HG02943 (cell line): ENCODE measurements around the gene VSTM2L.
"Not testable (repeated sequence)": the region's sequence is repeated elsewhere in the genome, so short reads cannot be mapped to it uniquely, and the experiment has no call there.

Experiments
- ATAC-seq: cut with Tn5 transposase; IDR thresholded peaks from one replicate; pipeline ENCODE4 v1.9.1; 2021; ENCODE audit warnings: mild to moderate bottlenecking, low read depth, moderate library complexity; ENCODE audit not compliant: unreplicated experiment

VSTM2L gene

DNA sequence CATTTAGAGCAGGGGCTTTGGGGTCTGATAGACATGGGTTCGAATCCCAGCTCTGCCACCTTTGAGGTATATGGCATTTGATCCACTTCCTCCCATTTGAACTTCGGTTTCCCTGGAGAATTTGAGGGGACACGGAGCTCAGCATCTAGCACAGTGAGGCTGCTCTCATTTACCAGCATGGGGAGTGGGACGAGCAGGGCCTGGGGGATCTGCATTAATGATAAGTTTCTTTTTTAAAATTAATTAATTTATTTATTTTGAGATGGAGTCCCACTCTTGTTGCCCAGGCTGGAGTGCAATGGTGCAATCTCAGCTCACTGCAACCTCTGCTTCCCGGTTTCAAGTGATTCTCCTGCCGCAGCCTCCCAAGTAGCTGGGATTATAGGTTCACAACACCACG is 52.6 kb downstream of the VSTM2L start:
- no peak for ATAC-seq

DNA sequence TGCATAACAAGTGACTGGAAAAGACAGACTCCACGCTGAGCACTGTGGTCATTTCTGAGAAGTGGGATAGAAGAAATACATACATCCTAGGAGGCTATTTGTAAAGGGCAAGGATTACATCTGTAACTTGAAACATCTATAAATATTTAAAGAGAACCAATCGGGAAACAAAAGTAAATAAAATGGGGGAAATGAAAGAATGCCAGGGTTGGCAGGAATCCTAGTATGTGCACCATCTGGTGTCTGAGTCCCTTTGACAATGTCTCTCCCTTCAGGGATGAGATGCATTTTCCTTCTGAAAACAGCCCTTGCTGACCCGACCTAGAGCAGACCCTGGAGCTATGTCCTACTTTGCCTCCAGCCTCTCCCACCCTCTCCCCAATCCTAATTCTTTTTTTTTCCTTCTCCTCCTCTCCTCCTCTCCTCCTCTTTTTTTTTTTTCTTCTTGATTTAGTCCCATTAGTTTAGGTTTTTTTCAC is 53.2 kb downstream of the VSTM2L start:
- ATAC-seq, result no peak

DNA sequence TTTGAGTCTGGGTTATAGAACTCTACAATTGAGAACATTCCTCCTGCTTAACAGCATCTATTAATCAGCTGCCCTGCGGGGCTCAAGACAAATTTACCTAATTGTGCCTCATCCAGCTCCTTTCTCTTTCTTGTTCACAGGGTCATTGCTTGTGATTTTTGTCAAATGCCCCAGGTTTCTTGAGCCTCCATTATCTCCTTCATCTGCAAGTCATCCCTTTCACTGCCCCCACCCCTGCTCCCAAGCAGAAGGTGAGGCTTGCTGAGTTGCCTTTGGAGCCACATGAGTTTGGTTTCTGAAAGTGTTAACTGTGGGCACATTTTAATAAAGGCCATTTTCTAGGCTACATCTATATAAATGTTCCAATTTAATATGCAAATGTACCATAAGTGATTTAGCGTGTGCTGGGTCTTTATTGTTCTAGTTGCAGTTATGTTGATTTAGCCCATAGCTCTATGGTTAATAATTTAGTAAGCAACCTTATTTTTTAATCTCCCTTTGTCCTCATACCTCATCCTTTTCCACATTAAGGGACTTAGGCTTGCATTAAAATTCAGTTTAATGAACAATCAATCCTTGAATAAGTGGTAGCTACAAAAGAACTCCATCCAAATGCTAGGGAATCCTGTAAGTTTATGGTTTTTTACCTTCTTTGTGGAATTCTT is 56.1 kb downstream of the VSTM2L start:
- ATAC-seq, result no peak

DNA sequence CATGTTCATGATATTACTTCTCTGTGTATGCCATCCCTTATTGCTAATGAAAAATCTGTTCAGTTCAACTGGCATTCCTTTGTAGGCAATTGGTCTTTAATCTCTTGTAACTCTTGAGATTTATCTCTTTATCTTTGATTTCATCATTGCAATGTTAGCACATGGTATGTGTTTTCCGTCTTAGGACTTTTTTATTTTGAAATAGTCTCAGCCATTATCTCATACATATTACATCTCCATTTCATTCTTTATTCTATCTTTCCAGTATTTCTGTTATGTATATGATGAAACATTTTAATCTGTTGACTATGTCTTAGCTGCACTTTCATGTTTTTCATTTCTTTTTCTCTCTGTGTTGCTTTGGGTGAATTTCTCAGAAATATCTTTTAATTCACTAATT is 58.1 kb downstream of the VSTM2L start:
- ATAC-seq, result no peak

DNA sequence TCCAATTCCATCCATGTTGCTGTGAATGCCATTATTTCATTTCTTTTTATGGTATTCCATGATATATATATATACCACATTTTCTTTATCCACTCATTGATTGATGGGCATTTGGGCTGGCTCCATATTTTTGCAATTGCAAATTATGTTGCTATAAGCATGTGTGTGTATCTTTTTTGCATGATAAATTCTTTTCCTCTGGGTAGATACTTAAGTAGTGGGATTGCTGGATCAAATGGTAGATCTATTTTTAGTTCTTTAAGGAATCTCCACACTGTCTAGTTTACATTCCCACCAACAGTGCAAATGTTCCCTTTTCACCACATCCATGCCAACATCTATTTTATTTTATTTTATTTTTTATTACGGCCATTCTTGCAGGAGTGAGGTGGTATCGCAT is 60.6 kb downstream of the VSTM2L start:
- ATAC-seq, result not testable (repeated sequence)

DNA sequence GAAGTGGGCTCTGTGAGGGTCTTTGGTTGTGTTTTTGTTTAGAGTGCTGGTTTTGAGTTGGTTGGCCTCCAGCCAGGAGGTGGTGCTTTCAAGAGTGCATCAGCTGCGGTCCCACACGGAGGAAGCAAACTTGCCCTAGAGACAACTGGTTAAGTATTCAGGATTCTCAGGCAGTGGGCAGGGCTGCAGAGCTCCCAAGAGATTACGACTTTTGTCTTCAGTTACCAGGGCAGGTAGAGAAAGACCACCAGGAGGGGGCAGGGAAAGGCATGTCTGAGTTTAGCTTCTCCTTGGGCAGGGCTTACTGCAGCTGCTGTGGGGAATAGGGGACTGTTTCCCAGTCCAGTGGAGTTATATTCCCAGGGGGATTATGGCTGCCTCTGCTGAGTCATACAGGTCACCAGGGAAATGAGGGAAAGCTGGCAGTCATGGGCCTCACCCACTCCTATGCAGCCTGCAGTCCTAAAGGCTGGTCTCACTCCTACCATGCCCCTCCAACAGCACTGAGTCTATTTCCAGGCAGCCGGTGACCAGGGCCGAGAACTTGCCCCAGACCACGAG is 66.0 kb downstream of the VSTM2L start:
- no peak for ATAC-seq

DNA sequence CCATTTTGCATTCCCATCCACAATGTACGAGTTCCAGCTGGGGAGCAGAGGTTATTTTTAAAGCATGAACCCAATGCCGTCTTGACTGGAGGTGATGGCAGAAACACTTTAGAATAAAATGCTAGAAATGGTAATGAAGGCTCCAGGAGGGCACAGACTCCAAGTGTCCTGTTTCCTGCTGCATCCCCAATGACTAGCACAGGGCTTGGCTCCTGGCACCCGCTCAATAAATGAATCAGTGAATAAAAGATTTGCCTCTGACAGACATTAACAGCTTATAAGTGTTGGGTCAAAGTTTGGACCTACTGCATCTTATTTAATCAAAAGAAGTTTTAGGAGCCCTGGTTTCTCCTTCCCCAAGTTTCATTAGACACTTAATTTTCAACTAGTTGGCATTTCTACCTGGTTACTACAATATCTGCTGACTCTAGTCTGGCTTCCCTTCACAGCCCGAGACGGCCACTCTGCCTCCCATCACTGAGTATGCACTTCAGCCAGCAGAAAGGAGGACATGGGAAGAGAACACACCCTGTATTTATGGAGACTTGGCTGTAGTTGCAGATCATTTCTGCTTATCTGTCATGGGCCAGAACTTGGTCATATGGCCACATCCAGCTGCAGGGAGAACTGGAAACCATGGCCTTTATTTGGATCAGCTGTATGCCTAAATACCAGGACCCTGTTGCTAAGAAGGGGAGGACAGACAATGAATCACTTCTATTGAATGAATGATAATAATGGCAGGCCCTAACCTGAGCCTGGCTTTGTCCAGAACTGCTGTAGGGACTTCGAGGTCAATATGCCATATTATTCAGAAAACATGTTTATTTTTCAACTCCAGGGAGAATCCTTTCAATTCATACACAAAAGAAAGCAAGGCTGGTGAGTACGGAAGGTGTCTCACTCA is 67.3 kb downstream of the VSTM2L start:
- no peak for ATAC-seq

DNA sequence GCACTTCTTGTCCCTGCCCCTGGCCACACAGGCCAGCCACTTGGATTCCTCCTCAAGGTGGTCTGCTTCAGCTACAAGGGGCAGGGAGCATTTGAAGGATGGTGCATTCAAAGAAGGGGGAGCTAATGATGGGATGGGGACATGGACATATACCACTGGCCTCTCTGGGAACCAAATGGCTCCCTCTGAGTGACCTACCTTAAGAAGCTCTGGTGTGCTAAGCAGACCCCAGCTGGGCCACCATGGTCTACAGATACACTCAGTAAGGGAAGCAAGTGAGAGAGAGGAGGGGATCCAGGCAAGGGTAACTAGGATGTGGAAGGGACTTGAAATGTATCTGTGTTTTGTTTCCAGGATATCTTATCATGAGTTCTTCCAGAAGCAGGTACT is 67.9 kb downstream of the VSTM2L start:
- no peak for ATAC-seq

DNA sequence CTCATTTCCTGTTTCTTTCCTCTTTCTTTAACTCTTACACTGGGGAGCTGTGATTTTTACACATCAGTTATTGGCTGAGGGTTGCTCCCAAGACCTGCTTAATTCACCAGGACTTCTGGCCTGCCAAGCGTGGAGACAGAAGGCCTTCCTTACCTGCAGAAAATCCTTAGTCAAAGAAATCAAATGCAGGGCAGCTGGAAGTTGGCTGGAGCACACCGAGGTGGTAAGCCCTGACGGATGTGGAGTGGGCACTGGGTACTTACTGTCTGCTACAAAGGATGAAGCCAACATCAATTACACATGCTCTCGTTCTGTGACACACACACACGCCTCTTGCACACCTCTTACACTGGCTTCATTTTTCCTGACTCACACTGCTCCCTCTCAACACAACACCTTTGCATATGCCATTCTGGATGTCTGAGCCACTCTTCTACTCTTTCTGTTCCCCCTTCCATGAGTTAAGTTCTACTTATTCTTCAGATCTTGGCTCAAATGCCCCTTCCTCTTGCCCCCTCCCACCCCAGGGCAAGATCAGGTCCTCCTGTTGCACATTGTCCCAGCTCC is 68.7 kb downstream of the VSTM2L start:
- ATAC-seq, result no peak

DNA sequence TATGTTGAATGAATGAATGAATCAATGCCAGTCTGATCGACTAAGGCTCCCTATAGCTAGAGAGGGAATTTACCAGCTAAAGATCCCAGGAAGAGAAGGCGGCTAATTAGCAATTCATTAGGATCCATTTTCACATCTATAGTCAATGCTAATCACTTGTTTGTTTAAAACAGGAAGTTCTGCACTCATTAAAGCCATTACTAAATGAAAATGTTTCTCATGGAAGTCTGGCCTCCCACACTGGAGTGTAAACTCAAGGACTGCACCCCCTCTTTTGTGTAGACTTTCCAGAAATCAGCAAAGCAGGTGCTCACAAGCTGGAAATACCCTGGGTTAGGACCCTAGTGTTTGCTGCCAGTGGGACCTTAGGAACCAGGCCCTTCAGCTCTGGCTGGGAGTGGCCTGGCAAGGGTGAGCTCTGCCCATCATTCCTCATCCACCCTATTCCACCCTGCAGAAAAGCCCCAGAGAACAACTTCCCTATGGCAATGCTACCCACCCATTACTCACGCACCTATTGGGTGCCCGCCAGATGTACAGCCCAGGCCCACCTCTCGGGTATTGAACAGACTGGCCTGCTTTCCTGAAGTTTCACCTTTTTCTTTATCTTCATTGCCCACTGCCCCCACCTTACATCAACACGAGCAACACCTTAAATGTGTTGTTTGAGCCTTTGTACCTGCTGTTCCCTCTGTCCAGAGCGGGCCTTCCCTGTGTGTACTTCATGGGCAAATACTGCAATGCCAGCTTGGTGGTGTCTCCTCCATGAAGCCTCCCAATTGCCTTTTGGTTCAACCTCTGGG is 69.5 kb downstream of the VSTM2L start:
- ATAC-seq, result no peak

DNA sequence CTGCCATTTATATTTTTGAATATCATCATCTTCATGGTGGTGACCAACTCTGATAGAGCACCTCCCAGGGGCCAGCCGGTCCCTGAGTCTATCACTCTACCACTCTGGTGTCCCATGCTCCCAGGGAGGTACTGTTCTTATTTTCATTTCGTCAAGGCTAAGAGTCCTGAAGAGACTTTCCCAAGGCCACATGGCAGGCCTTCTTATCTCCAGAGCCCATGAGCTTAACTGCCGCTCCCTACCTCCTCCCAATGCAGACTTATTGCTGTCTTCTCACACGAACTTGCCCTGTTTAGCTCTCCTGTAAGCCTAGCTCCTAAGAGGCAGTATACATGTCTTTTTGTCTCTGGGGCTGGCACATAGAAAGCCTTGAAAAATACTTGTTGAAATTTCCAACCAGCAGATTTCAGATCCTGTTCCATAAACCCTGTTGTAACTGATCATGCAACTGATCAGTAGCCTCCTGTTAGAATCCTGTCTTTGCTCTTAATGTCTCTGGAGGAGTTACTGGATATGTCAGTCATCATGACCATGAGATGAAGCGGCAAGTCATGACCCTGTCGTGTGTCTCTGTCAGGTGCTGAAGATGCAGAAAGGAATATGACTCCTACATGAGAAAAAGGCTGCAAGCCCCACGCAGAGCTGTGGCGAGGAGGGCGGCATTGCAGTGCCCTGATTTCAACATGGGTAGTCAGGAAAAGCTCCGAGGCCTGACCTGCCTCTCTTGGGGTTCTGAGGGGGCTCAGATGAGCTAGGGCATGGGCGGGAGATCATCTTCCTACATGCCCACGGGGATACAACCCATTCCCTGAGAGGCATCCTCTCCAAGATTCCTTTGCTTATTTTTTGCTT is 70.4 kb downstream of the VSTM2L start:
- ATAC-seq, result no peak

DNA sequence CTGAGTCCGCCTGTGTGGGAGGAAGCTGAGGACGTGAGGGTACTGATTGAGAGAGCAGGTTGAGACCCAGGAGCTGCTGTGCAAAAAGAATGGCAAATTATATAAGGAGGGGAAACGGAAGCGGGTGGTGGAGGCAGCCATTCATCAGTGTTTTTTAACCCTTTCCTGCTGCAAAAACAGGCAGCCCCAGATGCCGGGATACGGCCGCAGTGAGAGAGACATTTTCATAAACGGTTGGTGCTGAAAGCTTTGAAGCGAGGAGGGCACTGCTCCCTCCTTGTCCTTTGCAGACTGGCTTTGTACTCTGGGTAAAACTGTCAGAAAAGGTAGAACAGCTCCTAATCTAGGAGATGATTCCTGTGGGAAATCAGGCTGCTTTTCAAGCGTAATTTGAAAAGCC is 74.0 kb downstream of the VSTM2L start:
- no peak for ATAC-seq

DNA sequence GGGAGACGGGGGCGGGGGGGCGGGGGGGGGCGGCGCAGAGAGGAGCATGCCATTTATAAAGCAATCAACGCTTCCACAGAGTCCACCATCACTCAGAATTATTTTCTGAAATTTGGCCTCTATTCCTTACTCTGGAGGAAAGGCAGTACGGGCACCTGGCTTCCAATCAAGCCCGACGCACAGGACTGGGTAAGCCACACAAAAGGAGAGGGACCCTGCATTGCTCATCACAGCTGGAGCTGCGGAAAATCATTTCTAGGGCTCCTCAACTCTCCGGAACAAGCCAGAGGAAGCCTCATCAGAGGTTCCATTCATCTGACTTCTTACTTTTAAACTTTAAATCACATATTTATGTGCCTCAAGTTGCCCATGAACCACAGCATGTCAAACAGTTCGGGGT is 74.4 kb downstream of the VSTM2L start:
- no peak for ATAC-seq

DNA sequence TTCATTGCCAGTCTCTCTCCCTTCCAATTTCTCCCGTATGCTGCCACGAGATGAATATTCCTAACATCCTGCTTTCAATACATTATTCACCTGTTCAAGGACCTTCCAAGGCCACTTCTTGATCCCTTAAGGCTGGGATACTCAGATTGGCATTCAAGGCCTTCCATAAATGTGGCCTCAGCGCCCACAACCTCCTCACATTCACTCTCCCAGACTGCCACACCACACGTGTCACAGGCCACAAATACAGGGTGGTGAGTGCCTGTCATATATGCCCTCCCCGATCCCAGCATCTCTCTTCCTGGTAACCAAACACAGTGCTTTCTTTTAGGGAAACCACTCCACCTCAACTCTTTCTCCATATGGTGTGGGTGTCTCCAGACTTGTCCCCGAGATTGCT is 74.9 kb downstream of the VSTM2L start:
- no peak for ATAC-seq

DNA sequence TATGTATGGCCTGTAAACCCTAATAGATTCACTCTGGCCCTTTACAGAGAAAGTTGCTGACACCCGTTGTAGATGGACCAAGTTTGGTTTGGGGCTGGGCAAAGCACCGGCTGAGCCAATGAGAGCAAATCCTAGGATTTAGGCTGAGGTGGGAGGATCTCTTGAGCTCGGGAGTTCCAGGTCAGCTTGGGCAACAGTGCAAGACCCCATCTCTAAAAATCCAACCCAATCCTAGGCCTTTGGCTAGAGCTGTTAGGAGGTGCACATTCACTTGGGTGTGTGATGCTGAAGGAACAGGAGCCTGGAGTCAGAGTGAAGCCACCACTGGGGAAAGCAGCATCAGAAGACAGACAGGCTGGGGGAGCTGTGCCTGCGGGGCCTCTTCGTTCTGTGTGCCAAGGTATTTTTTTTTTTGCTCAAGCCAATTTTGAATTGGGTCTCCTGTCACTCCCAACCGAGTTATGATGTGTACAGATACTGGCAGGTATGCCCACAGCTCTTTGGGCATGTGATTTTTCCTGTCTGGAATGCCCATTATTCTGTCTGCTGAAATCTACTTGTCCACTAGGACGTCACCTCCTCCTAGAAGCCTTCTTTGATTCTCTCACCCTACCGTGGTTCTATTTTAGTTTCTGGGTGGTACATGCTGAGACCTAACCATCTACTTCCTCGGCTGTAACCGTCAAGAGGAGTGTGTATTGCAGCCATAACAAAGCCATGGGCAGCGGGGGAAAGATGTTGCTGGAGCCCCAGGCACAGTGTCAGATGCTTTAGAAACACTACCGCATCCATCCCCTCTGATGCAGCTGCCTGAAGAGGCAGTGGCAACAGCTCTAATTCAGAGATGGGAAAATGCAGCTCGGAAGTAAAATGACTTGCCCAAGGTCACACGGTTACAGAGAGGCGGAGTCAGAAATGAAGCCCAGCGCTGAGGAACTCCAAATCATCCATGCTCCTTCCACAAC is 76.4 kb downstream of the VSTM2L start:
- no peak for ATAC-seq

DNA sequence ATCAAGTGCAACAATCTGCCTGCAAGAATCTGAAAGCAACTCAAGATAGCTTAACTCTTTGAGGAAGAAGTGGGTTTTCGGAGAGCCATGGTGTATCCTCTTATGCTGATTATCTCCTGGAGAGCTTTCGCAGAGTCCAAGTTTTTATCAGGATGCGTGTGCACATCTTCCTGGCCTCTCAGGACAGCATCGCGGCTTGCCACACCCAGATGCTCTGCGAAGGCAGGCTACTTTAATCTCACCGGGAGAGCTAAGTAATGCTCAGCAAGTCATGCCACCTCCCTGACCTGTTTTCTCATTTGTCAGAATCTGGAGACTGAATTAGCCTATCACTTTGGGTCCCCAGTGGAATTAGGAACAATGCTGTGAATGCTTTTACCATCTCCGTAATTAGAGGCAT is 77.5 kb downstream of the VSTM2L start:
- ATAC-seq, result no peak

DNA sequence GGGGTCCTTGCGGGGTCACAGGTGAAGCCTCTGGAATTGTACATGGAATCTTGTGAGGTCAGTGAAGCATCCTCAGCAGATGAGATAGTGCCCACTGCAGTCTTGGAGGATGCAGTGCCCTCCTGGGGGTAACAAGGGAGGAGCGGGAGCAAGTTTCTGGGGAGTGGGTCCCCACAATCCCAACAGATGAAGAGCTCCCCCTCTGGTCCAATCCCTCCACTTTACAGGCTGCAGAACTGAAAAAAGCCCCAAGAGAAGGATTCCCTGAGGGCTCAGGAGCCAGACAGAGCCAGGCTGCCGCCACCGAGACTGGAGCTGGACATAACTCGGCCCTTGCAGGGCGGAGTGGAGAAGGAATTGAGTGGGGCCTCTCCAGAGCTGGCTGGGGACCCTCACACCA is 77.9 kb downstream of the VSTM2L start:
- ATAC-seq, result no peak

DNA sequence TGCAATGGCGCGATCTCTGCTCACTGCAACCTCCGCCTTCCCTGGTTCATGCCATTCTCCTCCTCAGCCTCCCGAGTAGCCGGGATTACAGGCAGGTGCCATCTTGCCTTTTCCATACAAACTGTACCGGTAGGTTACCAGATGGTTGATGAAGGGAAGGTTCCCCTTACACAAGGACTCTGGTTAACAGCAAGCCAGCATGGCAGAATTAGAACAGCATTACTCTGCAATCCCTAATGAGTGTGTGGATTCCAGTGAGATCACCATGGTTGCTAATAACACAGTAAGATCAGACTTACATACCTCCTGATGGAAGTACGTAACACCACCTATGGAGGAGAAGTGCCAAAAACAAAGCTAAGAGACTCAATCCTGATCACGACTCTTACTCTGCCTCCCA is 78.6 kb downstream of the VSTM2L start:
- ATAC-seq, result no peak
